A673 (cell line): ENCODE data around the gene C20orf144.

Source experiments
- CTCF ChIP-seq: fragments of 300-800, 200-600 bp; sonication (generic); conservative IDR thresholded peaks from 2 replicates; pipeline ENCODE4 v1.5.1; 2017; ENCODE audit warnings: low read depth, mild to moderate bottlenecking, antibody characterized with exemption, low read length, moderate library complexity, mixed read lengths
- EZH2 ChIP-seq: fragments of 200-600 bp; sonication (generic); IDR thresholded peaks from 2 replicates; pipeline ENCODE4 v1.6.1; 2017; ENCODE audit warnings: borderline replicate concordance, low read depth, mild to moderate bottlenecking, mixed read lengths, antibody characterized with exemption, low read length; ENCODE audit not compliant: poor library complexity, severe bottlenecking

GRCh38 chr20:33701629-33702450, 39.7 kb downstream of the C20orf144 start:
- no peak for TF ChIP-seq CTCF
- TF ChIP-seq EZH2: no peak
